ENCODE data around the gene CNIH2. TPM values are rescaled to one million over a fixed set of nuclear protein-coding genes. Genes with fewer than 3 reads are reported as not detected.

Gene CNIH2
- total RNA-seq, 1 donor from 2014 or later, result 21.3 TPM

GRCh38 chr11:66321606-66322005 is 43.6 kb downstream of the CNIH2 start:
- Mint-ChIP-seq H3K36me3 (no peaks in the 10 kb centered on the region), H3K27me3 (no peaks in the 10 kb centered on the region), H3K27ac (no peak overlapping the region), H3K9me3 (peaks cover 6% of the 10 kb centered on the region), H3K4me1 (ENCODE audit: unreplicated experiment) (peaks cover 32% of the 10 kb centered on the region), H3K4me3 (no peak overlapping the region)
- TF ChIP-seq CTCF (conservative IDR thresholded peaks at IDR 0.05), result no peak
- no peak for DNase-seq (ENCODE audit: extremely low spot score, unreplicated experiment)

GRCh38 chr11:66322732-66323427 is 44.9 kb downstream of the CNIH2 start:
- no peak for DNase-seq (ENCODE audit: extremely low spot score, unreplicated experiment)
- Mint-ChIP-seq H3K27ac (peak overlapping the region; percentile 65), H3K9me3 (peaks cover 6% of the 10 kb centered on the region), H3K27me3 (no peaks in the 10 kb centered on the region), H3K4me3 (no peak overlapping the region), H3K36me3 (no peaks in the 10 kb centered on the region), H3K4me1 (ENCODE audit: unreplicated experiment) (peaks cover 35% of the 10 kb centered on the region)
- no peak for TF ChIP-seq CTCF (conservative IDR thresholded peaks at IDR 0.05)

GRCh38 chr11:66323684-66324083 is 45.7 kb downstream of the CNIH2 start:
- TF ChIP-seq CTCF (conservative IDR thresholded peaks at IDR 0.05), result no peak
- no peaks in the 10 kb centered on the region for H3K36me3 Mint-ChIP-seq
- no peak overlapping the region for H3K4me3 Mint-ChIP-seq
- no peaks in the 10 kb centered on the region for H3K27me3 Mint-ChIP-seq
- peaks cover 33% of the 10 kb centered on the region for H3K4me1 Mint-ChIP-seq (ENCODE audit: unreplicated experiment)
- DNase-seq (ENCODE audit: extremely low spot score, unreplicated experiment), result no peak
- H3K9me3 Mint-ChIP-seq, result peaks cover 6% of the 10 kb centered on the region
- H3K27ac Mint-ChIP-seq, result no peak overlapping the region

- Mint-ChIP-seq H3K27me3 (no peaks in the 10 kb centered on the region), H3K4me1 (ENCODE audit: unreplicated experiment) (peaks cover 28% of the 10 kb centered on the region), H3K27ac (peak overlapping the region; percentile 23), H3K4me3 (no peak overlapping the region), H3K36me3 (no peaks in the 10 kb centered on the region), H3K9me3 (peaks cover 6% of the 10 kb centered on the region)
- DNase-seq (ENCODE audit: extremely low spot score, unreplicated experiment), result no peak
- TF ChIP-seq CTCF (conservative IDR thresholded peaks at IDR 0.05), result no peak
These were observed 46.7 kb downstream of the CNIH2 start for GRCh38 chr11:66324664-66325063.

GRCh38 chr11:66325263-66325671 is 47.3 kb downstream of the CNIH2 start:
- peaks cover under 1% of the 10 kb centered on the region for H3K9me3 Mint-ChIP-seq
- no peak overlapping the region for H3K27ac Mint-ChIP-seq
- H3K27me3 Mint-ChIP-seq, result no peaks in the 10 kb centered on the region
- DNase-seq (ENCODE audit: extremely low spot score, unreplicated experiment), result no peak
- H3K4me1 Mint-ChIP-seq (ENCODE audit: unreplicated experiment), result peaks cover 32% of the 10 kb centered on the region
- H3K4me3 Mint-ChIP-seq, result no peak overlapping the region
- TF ChIP-seq CTCF (conservative IDR thresholded peaks at IDR 0.05), result no peak
- H3K36me3 Mint-ChIP-seq, result no peaks in the 10 kb centered on the region
